GM12801 (cell line): ENCODE data around the gene ZNF385B.

Source experiments
- CTCF ChIP-seq: IDR thresholded peaks from one replicate; pipeline ENCODE4 v1.5.1; 2011; ENCODE audit warnings: control low read depth; ENCODE audit not compliant: insufficient read length; ENCODE audit errors: extremely low read depth

Gene ZNF385B

GRCh38 chr2:179554639-179555386 is 306.6 kb downstream of the ZNF385B start:
- no peak for TF ChIP-seq CTCF

GRCh38 chr2:179553382-179553781 is 308.0 kb downstream of the ZNF385B start:
- no peak for TF ChIP-seq CTCF

- TF ChIP-seq CTCF: no peak
Observed at GRCh38 chr2:179551539-179552045, 309.8 kb downstream of the ZNF385B start.

GRCh38 chr2:179550849-179551248 is 310.6 kb downstream of the ZNF385B start:
- TF ChIP-seq CTCF: no peak

- TF ChIP-seq CTCF: no peak
Observed at GRCh38 chr2:179550214-179550613, 311.2 kb downstream of the ZNF385B start.

GRCh38 chr2:179546656-179547055 is 314.8 kb downstream of the ZNF385B start:
- no peak for TF ChIP-seq CTCF

GRCh38 chr2:179545024-179545423 is 316.4 kb downstream of the ZNF385B start:
- TF ChIP-seq CTCF: no peak
